ENCODE data around the gene GNAT1.

GNAT1 gene

GRCh38 chr3:50163572-50164455 is 27.6 kb upstream of the GNAT1 start:
- DNase-seq: no peak

DNA sequence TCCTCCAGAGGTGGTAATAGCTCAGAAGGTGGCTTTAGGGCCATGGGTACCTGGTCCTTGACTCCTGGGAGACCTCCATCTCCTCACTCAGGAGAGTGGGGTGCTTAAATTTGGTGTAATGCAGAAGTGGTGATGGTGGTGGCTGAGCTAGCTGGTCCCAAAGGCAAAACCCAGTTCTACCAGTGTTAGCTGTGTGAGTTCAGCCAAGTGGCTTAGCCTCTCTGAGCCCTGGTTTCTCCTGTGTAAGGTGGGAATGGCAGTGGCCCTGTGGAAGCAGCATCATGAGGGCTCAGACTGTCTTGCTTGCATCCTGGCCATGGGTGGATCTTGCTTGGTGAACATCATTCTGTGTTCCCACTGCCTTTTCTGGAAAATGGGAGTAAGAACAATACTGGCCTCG is 26.9 kb upstream of the GNAT1 start:
- DNase-seq: no peak

DNA sequence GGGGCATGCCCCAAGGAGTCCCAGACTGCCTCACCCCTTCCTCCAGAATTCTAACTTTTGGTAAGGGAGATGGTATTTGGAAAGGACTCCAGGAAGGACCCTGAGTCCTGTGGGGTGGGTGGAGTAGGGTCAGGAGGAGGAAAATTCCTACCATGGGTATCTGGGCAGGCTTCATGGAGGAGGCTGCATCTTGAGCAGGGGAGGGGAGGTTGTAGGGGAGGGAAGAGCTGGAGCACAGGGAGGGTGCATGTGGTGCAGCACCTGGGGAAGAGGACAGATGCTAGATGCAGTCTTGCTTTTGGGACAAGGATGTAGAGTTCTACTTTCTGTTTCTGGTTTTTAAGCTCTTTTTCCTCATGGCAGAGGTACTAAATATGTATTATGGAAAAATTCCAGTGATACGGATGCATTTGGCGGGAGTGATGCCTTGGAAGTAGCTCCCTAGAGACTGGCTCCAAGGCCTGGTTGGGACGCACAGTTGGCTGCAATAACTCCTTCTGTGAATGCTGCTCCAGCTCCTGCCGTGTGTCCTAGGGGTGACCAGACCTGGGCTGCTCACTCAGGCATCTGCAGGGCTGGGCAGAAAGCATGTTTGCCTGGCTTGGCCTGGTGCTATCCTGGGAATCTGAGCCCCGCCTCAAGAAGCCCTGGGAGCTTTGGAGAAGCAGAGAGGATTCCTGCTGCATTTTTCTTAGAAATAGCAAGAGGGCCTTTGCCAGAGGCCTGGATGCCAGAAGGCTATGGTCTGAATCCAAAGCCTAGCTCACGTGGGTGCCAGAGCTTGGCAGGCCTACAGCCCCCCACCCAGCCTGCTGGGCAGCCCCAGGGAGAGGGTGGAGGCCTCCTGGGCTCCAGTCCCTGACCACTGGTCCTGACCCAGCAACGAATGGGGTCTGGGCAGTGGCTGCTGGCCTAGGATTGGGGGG is 26.2 kb upstream of the GNAT1 start:
- no peak for DNase-seq

DNA sequence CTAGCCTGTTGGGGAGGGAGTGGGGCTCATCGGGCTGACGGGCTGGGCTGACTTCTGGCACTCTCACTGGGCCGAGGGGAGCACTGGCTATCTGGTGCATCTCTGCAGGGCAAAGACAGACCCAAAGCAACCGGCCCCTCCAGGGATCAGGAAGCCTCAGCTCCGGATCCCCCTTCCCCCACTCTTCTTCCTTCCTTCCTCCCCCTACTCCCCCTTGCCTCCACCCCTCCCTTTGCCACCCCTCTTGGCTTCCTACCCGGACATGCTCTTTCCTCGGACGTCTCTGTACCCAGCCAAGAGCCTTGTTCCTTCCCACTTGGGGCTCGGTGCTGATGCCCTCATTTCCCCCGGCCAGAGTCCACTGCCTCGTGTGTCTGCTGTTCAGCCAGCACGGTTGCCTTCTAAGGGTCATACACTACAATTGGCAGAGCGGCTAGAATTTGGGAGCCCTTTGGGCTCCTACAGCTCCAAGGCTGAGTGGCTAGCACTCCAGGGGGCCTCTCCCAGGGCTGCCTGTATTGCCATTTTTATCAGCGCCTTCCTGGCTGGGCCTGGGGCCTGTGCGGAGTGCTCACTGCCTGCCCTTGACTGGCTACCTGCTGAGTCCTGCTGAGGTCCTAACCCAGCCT is 25.4 kb upstream of the GNAT1 start:
- no peak for DNase-seq

GRCh38 chr3:50166620-50167019 is 24.8 kb upstream of the GNAT1 start:
- DNase-seq: no peak

DNA sequence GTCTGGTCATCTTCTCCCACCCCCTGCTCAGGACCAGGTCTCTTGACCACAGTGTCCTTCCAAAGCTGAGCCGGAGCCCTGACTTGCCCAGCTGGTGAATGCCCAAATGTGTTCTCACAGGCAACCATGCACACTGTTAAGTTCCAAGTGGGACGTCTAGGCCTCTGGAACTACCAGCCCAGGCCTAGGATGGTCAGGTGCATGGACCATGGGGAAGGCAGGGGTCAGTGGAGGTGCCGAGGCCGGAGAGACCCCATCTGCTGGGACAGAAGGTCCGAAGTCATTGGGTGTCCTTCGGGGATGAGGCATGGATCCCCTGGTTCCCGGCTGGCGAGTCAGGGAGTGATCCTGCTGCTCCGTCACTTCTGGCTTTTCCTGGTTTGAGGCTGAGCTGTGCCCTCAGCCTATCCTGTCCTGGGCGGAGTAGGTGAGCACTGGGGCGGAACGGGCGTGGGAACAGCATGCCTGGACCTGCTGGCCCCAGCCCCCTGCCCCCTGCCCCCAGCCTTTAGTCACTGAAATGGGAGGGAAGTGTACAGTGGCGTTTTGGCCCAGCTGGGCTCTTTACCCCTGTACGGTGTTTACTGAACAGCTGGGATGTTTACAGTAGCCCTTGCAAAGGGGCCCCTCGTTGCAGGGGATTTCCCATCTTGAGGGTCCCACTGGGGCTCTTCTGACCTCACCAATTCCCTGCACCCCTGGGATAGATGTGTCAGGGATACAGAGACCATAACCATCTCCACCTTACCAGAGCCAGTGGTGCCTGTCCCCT is 24.2 kb upstream of the GNAT1 start:
- no peak for DNase-seq

DNA sequence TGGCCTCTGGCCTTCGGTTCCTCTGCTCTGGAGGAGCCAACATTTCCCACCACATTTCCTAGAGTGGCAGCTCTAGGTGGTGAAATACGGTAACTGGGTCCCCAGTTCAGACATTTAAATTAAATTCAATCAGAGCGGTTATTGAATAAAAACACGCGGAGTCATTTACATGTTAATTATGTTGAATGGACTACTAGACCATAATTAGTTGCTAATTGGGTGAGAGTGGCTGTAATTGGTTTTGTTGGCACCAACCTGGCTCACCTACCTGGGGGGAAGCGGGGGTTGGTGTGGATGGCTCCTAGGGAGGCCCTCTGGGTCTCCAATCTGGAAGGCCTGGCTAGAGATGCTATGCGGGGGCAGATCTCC is 23.6 kb upstream of the GNAT1 start:
- no peak for DNase-seq

- no peak for DNase-seq
Observed at GRCh38 chr3:50168388-50168787, 23.0 kb upstream of the GNAT1 start.

DNA sequence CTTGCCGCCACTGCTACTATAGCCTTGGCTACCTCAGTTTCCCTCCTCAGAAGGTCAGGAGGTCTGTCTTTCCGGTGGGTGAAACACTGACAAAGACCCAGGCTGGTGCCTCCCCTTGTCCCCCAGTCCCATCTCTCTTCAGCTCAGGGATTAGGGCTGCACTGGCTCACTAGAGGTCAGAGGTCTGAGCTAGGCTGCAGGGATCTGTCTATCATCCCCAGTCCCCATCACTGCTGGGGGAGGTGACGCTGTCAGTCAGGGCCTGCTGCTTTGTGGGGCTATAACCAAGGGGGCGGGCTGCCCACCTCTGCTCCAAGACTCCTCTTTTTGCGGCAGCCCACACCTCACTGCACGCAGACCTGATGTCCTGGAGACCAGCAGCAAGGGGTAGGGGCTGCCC is 22.6 kb upstream of the GNAT1 start:
- no peak for DNase-seq

DNA sequence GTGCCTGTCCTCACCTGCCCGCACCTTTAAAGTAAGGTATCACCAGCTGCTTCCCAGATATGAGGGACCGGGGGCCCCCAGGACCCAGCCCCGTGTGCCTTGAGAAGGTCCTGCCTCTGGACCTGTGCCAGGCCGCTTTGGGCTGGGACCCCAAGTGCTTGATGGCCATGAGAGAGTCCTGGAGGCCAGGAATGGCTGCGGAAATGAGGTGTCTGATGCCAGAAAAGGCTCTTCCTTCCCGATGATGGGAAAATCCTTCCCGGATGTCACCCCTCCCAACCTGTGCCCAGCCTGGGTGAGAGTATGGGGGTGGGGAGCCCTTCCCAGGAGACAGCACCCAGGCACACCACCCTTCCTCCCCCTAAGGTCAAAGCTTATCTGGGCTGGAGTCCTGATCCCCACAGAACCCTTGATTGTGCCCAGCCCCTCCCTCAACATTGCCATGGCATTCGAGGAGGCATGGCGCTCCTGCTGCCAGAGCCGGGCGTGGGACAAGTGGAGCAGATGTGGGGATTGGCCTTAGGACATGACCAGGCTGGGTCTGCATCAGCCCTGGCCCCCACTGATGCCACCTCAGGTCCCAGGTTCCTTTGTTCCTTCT is 22.1 kb upstream of the GNAT1 start:
- DNase-seq: no peak

DNA sequence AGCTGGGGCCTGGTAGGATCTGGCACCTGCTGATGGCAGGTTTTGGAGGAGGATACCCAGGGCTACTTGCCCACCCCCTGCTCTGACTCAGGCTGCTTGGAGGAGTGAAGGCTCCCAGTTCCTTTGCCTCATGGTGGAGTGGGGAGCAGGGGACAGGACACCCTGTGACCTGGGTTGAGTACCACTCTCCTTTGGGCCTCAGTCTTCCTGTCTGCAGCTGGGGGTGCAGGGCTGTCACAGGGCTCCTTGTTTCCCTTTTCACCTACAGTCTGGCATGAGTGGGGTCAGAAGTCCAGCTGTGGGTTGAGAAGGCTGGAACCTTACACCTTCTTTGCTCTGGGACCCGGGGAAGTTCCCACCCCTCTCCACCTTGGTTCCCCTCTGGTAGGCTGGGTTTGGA is 21.6 kb upstream of the GNAT1 start:
- DNase-seq: no peak

GRCh38 chr3:50170689-50171088 is 20.7 kb upstream of the GNAT1 start:
- peak; percentile 56 for DNase-seq

DNA sequence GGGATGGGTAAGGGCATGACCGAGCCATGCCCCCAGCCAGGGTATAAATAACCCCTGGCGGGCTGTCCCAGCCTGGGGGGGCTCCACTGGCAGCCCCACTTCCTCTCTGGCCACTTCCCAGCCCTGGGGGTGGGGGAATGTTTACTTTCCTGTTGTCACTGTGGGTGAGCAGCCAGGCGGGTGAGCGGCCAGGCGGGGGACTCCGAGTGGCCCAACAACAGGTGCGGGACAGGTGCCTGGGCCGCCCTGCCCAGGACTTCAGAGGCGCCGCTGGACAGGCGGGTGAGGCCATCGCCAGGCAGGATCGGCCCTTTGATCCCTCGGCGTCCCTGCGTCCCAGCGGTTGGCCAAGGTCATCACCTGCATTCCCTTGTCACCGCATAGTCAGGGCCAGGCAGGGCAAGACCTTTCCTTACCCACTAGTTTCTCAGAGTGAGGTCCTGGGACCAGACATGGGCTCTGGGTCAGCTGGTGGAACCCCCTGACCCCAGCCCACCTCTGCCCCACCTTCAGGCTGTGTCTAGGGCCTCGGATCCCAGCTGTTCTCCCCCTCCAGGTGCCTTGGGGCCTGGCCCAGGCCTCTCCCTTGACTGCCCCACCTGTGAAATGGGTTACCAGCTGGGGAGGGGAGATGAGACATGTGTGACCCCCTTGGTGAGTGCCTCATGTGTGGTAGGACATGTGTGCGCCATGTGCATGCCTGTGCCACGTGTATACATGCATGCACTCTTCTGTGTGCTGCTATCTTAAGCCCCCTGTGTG is 19.7 kb upstream of the GNAT1 start:
- no peak for DNase-seq

GRCh38 chr3:50172626-50173220 is 18.7 kb upstream of the GNAT1 start:
- no peak for DNase-seq

DNA sequence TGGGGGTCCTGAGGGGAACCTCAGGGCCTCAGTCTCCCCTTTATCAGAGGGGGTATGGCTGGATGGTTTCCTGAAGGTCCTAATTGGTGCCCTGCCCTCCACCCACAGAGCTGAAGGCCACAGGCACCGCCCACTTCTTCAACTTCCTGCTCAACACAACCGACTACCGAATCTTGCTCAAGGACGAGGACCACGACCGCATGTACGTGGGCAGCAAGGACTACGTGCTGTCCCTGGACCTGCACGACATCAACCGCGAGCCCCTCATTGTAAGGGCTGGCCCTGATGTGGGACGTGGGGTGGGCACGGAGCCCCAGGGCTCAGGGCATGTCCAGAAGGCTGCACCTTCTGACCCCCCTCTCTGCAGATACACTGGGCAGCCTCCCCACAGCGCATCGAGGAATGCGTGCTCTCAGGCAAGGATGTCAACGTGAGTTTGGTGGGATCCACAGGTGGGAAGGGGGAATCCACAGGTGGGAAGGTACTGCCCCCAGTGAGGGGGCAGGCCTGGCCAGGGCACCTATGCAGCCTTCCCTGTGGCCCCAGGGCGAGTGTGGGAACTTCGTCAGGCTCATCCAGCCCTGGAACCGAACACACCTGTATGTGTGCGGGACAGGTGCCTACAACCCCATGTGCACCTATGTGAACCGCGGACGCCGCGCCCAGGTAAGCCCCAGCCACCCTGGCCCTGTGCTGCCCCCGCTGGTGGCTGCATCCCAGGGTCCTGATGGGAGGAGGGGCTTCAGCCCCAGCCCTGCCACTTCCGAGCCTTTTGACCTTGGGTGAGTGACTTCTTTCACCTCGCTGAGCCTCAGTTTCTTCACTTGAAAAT is 17.5 kb upstream of the GNAT1 start:
- DNase-seq: no peak

DNA sequence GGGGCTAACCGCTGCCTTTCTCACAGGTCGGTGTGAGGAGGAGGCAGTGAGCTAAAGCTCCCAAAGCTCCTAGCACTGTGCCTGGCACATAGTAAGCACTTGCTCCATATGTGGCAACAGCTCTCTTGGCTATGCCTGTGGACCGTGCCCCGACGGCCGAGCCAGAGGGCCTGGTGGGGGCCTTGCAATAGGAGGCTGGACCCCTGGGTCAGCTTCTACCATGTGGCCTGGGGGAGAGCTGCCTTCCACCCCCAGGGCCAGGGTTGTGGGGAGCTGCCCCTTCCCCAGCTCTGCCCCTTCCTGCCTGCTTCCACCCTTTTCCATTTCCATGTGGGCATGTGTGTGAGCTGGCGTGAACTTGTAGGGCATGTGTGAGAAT is 16.9 kb upstream of the GNAT1 start:
- DNase-seq: no peak

GRCh38 chr3:50174947-50175524 is 16.4 kb upstream of the GNAT1 start:
- no peak for DNase-seq

- DNase-seq: no peak
Observed at GRCh38 chr3:50177346-50177745, 14.1 kb upstream of the GNAT1 start.

DNA sequence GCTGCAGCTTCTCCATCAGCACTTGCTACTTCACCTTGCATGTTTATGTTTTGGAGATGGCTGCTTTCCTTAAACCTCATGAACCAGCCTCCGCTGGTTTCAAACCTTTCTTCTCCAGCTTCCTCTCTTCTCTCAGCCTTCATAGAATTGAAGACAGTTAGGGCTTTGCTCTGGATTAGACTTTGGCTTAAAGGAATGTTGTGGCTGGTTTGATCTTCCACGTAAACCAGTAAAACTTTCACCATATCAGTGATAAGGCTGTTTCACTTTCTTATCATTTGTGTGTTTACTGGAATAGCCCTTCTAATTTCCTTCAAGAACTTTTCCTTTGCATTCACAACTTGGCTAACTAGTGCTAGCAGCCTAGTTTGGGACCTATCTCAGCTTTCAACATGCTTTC is 11.7 kb upstream of the GNAT1 start:
- DNase-seq: no peak

GRCh38 chr3:50181985-50182384 is 9.4 kb upstream of the GNAT1 start:
- no peak for DNase-seq

All from CD4-positive, alpha-beta T cell treated with Interferon gamma for 1 hour (primary cell).